HS-27A (cell line): Measurements from ENCODE around the gene NTF3.

Source experiments
- DNase-seq: peaks from one replicate; pipeline ENCODE4 v3.0.0-alpha.2; 2012; ENCODE audit warnings: low read depth, missing footprints

NTF3 gene

DNA sequence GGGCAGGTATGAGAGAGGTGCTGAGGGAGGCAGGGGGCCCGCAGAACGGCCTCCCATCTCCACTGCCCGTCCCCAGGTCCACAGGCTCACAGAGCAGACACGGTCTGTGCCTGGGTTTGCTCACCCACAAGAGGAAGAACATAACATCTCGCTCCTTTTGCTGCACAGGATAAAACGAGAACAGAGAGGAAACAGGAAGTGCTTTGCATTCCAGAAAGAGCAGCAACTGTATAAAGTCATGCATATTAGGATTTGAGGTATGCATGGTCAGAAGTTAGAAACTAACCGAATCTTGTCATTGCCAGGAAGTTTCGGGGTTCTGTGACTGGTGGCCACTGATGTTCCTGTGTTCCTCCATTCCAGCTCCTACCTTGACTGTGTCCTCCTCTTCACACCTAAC, 25.0 kb downstream of the NTF3 start:
- DNase-seq = peak; percentile 67

DNA sequence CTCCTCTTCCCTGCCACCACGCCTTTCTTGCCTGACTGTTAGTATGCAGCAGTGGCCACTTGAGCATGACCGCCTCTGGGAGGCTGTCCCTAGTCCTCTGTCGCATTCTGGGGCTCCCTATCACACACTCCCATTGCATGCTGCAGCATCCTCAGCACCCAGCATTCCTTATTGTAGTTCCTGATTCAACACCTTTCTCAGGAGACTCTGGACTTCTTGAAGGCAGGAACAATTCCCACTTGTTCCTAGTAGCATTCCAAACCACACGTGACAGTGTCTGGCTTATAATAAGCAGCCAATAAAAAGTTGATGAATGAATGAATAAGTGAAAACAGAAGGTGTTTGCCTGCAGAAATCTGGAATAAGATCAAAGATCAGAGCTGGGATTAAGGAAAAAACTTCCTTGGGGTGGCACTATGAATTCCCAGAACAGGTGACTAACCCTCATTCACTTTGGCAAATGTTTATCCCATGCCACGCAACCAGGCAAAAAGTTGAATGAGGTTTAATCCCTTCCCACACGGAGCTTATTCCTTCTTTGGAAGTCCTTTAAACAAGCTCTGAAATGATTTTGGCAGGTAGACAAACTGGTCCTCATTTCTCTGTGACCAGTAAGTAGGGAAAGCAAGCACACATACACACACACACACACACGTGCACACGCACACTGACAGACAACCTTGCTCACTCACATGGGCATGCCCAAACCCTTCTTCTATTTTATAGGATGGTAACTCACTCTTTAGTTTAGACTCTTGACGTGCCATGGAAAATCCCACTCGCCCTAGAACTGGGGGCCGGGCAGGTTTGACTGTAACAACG, 26.5 kb downstream of the NTF3 start:
- no peak for DNase-seq

DNA sequence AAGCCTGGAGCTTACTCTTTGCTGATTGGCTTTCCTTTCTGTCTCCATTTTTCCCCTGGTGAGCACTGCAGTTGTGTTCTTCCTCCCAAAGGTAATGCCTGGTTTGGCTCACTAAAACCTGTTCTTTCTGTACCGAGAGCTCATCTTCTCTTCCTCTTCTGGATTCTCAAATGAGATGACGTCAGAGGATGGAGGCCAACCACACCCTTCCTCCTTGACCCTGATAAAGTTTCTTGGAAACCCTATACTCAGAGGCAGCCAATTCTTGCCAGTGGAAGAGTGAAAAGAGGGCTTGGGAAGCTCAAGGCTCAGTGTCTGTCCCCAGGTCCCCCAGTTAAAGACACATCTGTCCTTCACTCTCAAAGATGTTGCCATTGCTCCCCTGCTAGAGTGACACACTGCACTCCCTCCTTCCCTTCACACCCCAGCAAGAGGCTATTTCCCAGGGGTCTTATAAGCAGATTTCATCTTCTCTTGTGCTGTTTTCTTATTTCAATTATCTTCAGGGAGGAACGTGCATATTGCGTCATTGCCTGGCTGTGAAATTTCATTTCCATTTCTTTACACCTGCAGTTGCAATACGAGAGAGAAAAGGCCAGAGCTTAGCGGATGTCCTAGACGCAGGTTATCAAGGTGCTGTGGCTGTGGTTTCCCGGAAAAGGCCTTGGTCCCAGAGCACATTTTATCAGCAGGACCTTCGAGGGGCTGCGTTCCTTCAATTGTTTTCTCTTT, 27.3 kb downstream of the NTF3 start:
- DNase-seq = no peak

DNA sequence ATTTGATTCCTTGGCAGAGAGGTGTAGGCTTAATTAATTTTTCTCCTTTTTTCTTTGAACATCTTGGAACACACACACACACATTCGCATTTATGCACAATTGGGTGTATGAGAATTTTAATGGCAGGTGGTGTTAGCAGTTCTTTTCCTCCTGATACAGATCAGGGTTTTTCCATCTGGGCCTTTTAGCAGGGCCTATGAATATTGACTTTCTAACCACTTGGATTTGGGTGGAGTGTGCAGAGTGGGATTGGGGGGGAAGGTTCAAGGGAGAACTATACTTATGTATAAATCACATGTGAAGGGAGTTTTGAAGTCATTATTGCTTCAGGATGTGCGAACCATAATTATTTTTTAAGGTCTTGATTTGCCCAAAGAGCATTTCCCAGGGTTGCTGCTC, 28.9 kb downstream of the NTF3 start:
- no peak for DNase-seq

DNA sequence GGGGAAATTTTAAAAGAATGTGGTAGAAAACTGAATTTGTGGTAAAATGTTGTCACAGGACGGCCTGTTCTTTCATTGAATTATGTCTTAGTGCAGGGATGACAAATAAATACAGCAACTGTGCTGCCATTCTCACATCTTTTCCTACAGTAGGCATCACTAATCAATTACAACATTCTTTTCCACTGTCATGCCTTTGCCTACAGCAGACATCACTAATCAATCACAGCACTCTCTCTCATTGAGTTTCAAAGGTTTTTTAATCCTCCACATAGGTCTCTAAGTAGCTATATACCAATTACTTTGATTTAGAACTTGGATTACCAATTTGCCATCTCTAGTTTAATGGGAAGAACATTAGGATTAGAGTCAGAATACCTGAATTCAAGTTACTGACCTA, 30.1 kb downstream of the NTF3 start:
- no peak for DNase-seq

DNA sequence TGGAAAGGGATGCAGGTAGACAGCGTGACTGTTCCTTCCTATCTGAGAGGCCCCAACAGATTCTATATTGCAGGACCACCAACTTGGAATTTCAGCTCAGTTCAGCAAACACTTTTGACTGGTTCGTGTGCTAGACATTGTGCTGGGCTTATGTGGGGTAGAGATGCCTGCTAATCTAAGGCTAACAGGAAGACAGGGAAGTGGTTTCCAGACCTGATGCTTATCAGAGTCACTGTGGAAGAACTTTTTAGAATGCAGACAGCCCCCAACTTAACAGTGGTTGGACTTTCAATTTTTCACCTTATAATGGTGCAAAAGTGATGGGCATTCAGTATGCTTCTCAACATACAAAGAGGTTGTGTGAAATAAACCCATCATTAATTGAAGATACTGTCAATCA, 32.2 kb downstream of the NTF3 start:
- DNase-seq = no peak

DNA sequence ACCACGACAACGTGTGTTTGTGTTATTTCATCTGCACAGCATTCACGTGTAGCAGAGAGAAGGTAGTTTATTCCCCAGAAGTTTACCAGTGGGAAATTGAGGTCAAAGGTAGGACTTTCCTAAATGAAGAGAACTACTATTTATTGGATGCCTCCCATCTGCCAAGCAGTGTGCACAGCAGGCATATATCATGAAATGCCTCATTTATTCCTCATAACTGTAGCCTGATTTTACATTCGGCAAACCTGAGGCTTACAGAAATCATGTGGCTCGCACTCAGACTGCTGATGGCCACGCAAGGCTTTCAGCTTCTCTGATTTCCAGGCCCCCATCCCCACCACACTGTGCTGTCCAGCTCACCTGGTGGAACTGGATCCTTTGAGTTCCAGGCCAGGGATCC, 33.5 kb downstream of the NTF3 start:
- DNase-seq = no peak

DNA sequence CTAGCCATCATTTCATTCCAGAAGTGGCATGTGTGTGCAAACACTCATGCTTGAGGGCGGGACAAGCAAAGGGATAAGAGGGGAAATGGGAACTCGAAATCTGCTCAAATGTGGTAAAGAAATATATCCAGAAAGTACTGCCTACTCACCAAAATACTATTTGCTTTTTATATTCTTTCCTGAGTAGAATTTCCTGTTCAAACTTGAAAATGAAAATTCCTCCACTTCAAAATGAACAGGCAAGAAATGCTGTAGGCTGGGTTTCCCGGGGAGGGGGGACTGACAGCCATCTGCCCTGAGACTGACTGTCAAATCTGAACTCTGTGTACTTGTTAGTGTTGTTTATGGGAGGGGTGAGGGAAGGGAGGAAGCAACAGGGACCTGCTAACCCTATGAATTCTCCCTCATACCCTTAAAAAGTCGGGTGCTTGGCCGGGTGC, 34.6 kb downstream of the NTF3 start:
- no peak for DNase-seq

DNA sequence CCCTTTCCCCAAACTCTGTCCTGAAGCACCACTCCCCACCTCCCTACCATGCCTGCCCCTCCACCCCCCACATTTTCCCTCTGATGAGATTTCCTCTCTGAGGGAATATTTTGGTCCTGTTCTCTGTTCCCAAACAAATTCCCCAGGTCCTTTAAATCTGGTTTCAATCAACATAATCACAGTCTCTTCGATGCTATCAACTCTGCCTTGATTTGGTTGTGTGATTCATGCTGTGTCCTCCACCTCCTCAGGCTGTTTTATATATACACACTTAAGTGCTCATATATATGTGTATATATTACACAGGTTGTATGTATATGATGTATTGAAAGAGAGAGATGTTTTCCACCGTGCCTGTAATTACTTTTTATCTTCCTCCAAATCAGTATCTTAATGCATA, 36.0 kb downstream of the NTF3 start:
- no peak for DNase-seq

DNA sequence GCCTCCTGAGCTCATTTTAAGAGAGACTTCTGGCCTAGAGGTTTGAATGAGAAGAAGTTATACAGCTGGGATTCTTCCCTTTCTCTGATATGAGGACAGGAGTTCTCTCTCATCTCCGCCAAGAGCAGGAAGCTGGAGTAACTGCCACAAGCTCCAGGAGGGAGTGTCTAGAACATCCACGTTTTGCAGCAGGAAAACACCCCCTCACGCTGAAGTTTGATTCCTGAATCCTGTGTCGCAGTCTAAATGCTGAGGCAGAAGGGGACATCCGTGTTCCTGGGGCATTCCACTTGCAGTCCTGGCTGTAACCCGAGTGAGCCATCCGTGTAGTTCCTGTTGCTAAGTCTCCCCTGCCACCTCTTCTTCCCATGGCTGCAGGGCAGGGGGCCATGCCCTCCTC, 38.3 kb downstream of the NTF3 start:
- DNase-seq = no peak

DNA sequence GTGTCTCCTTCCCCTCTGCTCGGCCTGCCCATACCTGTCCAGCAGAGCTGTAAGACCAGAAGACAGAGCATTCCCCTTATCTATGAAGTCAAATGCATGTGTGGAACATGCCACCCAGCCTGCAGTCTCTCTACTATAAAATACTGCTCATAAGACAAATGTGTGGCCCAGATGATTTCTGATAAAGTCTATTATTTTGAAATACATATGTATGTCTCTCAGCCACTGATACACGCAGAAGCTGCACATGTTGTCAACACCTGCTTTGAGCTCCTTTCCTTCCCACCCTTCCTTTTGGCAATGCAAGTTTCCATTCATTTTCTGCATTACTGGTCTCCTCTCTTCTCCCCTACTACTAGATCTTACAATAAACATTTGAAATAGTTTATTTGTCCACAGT, 38.8 kb downstream of the NTF3 start:
- DNase-seq = no peak

DNA sequence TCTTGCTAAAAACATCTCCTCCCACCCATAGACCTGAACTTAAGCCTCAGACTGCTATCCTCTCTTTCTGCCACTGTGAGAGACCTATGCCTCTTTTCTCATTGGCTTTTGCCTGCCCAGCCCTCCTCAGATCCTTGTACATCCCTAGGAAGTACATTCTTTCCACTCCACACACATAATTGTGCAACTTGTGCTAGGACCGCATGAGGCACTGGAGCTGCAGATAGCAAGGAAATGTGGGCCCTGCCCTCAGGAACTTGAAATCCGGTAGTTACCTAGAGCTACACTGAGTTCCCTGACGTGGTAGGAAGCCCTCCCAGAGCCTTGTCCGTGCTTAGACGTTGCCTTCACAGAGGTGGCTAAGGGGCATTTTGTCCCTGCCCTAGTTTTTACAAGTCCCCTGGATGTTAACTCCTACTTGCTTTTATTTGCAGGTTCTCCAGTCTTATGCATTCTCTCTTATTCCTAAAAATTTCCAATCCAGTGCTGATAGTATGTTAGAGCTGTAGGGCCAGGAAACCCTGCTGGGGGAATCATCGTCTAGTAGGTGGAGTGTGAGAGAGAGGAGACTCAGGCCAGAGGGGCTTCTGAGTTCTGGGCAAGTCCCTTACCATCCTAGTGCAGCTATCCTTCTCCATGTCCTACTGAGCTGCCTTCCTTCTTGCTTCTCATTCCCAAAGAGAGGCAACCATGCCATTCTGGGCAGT, 41.3 kb downstream of the NTF3 start:
- DNase-seq = no peak

DNA sequence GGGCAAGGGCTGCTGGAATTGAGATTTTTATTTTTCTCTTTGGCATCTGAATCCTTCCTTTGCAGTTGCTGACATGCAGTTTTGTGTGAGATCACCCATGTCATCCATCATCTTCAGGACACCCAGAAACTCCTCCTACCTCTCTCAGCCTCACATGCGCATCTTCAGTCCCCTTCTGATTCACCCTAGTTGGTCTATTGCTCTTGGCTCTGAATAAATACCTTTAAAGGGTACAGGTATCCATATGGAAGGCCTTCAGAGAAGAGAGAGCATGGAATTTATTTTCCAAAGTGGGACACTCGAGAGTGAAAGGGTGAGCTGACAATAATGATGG, 41.8 kb downstream of the NTF3 start:
- no peak for DNase-seq

DNA sequence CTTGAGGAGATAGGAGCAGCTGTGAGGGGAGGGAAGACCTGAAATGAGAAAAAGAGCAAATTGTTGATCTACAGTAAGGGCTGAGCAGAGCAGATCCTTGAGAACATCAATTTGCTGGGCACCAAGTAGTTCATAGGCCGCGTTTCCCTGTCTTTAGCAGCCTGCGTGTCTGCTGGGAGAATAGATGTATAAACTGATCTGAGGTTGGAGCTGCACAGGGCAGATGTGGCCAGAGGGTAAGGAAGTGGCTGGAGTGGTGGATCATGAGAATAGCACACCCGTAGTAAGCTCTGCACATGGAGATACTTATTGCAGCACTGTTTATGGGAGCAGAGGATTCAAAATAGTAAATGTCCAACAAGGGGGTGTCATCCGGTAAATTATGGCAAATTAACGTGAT, 44.4 kb downstream of the NTF3 start:
- DNase-seq = no peak

DNA sequence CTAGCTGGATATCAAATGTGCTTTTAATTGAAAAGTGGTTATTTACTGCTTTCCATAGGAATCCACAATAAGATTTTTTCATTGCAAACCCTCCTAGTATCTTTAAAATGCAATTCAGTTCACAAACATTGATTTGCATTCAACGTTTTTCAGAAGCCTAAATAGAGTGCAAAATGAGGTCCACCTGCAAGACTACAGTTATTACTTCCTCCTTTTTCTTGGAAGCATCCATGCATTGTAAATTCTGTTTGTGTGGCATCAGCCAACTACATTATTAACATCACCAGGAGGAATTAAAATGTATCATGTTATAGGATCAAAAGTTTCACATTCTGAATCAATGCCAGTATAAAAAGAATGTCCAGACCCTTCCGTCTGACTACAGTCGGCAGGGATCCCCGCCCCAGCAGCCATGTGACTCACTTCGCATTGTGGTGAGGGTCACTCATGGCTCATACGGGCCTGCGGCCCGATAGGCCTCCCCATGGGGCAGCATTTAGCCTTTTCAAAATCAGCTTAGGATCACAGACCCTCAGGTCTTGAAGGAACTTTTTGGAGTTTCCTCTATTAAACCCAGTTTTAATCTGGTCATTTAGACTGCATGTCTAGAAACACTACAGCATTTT, 46.3 kb downstream of the NTF3 start:
- DNase-seq = no peak

DNA sequence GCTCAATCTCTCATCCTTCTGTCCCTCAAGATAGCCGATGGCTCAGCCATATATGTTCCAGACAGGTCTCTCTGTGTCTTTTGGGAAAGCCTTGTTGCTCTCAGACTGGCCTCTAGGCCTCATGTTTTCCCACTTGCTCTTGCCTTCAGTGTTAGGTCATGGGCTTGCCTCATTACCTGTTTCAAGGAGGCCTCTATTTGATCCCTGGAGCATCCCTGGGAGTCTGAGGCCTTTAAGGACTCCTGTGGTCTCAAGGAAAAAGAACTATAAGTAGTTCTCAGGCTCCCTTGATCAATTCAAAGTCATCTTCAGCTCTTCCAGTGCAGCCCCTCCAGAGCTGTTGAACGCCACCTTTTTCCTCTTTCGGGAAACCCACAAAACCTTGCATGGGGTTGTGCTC, 47.9 kb downstream of the NTF3 start:
- no peak for DNase-seq

DNA sequence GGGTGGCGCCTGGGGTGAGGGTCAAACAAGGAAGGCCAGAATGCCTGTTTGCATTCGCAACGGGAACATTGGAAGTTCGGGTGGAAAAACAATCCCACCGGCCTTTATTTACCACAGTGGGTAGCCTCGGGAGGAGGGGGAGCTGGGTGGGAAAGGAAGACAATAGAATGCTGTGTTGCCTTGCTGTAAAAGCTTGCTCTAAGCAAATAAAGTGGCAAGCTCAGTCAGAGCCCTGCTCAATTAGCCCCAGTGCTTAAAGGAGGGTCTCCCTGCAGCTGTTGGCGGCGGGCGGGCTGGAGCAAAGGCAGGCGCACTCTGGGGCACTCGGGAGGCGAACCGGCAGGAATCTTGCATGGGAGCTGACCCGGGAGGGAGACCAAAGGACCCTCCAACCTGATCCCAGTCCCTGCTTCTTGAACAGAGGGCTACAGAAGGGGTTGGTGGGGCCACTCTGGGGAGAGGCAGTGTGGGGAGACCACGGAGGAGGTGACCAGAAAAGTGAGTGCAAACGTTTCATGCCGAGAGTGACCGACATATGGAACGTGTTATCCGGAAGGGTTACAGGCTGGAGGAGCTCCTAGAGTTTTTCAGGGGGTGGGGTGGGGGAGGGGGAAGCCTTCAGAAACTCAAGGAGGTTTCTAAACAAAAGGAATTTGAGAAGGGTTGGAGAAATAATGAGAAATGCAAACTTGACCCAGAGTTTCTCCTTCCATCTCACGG, 48.5 kb downstream of the NTF3 start:
- DNase-seq = no peak

DNA sequence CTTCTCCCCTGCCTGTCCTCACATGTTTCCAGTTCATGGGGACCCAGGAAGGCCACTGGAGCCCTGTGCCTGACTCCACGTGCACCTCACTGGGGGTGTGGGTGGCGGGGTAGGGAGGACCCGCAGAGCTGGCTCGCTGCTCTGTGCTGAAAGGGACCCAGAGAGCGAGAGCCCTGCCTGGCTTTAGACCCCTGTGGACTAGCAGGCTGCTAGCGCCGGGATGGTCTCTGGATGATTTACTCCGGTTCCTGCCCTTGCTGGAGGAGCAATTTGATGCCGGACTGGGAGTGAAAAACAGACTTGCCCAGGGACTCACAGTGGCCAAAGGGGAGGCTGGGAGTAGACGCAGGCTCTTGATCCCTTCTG, 49.0 kb downstream of the NTF3 start:
- no peak for DNase-seq

DNA sequence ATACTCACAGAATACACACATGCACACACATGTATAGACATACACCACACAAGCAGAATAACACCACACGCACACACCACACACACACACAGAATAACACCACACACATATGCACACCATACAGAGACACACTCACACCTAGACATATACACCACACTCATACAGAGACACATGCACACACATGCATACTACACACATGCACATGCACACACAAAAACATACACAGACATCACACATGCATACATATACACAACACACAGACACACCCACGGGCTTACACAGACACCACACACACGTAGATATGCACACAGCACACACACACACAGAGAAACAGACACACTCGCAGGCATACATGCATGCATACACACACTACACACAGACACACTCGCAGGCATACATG, 49.7 kb downstream of the NTF3 start:
- DNase-seq = no peak

DNA sequence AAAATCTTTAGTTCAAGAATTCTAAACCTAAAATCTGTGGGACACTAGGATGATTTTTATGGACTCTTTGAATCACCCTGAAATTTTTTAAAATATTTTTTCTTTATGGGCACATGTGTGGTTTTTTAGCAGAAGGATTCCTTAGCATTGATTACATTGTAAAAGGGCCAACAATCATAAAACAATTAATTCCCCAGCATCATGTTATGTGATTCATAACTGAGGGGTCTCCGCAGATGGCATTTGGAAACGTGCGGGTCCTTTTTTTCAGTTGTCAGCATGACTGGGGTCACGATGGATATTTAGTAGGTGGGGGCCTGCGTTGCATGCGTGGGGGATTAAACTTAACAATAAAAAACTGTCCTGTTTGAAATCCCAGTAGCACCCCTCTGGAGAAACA, 52.5 kb downstream of the NTF3 start:
- DNase-seq = no peak

DNA sequence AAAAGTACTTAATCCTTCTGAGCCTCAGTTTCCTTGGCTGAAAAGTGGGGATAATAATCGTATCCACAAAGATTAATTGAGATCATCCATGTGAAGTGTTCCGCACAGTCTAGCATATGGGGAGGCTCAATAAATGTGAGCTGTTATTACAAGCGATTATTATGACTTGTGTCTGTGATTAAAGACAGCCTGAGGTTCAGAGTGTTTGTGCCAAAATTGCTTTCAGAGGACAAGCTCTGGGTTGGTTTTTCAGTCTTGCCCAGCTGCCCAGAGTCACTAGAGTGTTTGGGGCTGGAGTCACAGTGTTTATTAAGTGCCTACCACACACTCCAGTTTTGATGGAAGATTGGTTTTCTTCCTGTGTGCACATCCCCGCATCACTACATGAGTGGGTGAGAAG, 53.5 kb downstream of the NTF3 start:
- DNase-seq = no peak

DNA sequence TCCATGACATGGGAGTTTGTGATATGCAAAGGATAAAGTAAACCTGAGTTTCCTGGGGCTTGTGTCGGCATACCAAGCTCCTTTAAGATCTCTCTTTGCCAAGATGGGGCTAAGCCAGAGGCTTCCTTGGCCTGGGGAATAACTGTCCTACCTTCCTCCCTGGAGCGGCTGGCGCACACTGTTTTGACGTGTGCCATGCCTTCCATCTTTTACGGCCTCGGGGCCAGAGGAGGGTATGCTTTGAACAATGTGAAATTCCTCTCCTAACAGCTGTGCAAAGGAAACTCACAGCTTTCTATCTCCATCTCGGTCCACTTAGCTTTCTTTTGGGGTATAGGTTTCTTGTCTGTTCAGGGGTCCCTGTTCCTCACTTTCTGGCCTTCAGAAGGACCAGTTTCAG, 55.2 kb downstream of the NTF3 start:
- no peak for DNase-seq
